ENCODE results near the gene IGF1R.
A peak's percentile ranks its signal among the peaks of the same experiment; 100 is the strongest.

IGF1R gene

DNA sequence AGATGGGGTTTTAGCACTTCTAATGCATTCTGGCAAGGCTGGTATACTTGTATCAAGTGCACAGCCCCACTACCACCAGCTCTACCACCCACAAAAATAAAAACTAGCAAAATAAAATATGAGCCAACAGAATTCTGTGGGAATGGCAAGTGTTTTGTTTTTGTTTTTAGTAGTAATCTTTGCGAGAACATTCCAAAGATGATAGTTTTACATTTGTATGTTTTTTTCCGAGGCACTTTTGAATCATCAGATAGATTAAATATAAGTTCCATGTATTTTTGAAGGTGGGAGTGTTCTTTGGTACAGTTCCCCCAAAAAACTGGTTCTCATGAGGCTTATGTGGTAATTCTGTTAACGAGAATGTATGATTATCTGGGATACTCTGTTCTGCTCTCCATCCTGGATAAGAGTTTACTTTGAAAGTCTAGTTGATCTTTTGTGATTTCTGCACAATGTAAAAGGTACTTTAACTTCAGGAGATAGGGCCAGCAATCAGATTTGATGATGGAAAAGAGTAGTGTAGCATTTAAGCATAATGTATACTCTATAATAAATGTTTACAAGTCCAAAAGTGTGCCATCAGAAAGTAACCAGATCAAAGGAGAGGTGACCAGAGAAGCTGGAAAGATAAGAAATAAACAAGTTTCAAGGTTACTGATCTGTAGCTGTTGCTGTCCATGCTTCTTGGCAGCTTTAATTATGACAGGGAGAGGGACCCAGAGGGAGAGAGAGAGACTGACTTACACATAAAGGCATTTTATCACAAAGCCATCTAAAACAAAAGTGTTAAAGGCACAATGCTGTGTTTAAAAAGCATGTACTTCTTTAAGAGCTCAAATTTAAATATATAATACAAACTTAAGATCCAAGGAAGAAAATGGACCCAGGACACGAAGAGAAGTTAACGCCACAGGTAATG, 228.4 kb downstream of the IGF1R start:
- in situ Hi-C loops (cut with HindIII; ENCODE audit: low pct_ligation_motif_present, low pct_unique_long_range_greater_than_20kb, low sequenced_read_pairs) = no loop called here
- no peak for DNase-seq

DNA sequence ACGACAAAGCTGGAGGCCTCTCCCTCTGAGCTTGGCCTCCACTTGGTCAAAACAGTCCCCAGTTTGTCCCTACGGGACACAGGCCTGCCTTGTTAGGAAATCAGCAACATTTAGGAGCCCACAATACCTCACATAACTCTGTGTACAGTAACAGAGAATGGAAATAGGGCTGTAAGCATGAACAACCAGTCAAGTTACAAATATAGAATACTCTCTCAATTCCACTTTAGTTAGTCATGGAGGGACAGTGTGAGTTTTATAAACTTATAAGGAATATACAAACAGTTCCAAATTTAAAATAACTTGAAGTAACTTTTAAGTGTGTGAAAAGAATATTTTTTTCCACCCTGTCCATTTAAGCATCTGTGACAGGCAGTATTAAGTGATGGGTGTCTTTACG, 229.8 kb downstream of the IGF1R start:
- in situ Hi-C loops (cut with HindIII; ENCODE audit: low pct_ligation_motif_present, low pct_unique_long_range_greater_than_20kb, low sequenced_read_pairs) = no loop called here
- DNase-seq = no peak

DNA sequence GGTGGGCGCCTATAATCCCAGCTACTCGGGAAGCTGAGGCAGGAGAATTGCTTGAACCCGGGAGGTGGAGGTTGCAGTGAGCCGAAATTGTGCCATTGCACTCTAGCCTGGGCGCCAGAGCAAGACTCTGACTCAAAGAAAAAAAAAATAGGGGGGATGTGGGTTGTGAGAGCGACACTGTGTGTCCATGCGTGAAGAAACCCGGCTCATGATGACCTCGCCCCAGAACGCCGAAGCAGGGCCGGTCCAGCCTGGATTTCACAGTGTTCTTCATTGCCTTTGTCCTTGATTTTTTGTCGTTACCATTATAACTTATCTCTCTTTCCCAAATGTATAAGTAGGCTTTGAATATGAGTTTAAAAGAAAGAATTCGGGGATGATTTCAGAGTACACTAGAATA, 230.5 kb downstream of the IGF1R start:
- in situ Hi-C loops (cut with HindIII; ENCODE audit: low pct_ligation_motif_present, low pct_unique_long_range_greater_than_20kb, low sequenced_read_pairs) = no loop called here
- peak; percentile 51 for DNase-seq

DNA sequence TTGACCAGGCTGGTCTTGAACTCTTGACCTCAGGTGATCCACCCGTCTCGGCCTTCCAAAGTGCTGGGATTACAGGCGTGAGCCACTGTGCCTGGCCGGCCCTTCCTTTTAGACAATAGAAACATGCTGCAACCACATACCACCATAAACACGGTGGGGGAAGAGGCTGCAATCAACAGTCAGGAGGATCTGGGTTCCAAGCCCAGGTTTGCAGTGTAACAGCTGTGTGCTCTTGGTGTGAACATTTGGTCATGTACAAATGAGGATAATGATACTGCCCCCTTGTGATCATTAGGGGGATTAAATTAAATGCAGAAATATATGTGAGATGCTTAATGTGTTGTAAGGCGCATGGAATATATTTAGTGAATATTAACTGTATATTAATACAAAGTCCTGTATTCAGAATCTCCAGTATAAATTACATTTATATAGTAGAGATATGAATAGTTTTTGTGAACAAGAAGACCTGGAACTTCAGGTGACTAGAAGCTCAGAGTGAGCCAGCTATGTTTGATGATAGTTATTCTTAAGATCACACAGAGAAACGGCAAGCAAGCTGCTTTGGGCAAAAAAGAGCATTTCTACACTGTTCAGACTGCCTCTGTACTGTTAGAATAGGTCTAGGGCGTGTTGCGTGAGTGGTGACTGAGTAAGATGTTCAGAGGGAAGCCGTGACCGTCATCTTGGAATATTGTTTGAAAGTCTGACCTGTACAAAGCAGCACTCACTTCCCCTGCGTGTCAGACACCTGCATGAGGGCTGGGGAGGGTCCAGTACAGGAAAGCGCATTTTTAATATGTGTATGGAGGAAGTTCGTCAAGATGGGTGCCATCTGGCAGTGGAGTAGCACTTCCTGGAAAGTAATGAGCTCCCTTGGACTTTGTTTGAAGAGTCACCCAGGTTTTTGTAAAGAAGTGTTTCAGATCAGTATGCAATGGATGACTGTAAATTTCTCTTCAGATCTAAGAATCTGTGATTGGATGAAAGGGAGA, 233.5 kb downstream of the IGF1R start:
- in situ Hi-C loops (cut with HindIII; ENCODE audit: low pct_ligation_motif_present, low pct_unique_long_range_greater_than_20kb, low sequenced_read_pairs) = no loop called here
- DNase-seq = peak; percentile 57

DNA sequence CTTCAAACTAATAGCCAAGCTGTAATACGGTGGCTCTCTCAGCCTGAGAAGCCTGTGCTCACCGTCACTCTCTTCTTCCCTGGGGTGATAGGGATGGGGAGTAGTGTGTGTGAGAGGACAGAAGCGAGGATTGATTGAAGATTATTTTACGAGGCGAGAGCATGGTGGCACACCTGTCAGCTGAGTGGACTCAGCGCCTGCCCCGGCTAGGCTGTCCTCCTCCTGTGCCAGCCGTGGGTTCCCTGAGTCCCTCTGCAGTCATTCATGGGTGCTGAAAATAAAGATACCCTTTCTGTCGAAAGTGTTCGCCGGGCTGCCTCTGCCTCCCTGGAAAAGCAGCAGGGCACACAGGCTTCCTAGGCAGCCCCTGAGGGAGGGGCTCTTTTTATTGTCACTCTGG, 235.1 kb downstream of the IGF1R start:
- in situ Hi-C loops (cut with HindIII; ENCODE audit: low pct_ligation_motif_present, low pct_unique_long_range_greater_than_20kb, low sequenced_read_pairs) = no loop called here
- no peak for DNase-seq

DNA sequence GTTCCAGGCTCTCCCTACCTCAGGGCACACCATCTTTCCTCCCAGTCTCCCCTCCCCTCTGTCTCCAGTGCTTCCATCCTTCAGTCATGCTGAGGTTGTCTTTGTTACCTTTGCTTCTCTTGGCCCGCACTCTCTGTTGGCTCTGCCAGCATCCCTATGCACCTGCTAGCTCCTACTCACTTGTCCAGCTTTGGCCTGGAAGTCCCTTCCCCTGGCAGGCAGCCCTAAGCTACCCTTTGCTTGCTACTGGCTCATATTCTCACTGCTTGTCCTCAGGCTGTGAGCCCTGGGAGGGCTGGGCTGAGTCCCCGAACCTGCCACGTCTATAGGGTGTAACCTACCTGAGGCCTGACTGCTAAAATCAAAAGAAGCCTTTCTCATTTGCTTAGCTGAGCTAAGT, 236.6 kb downstream of the IGF1R start:
- in situ Hi-C loops (cut with HindIII; ENCODE audit: low pct_ligation_motif_present, low pct_unique_long_range_greater_than_20kb, low sequenced_read_pairs) = no loop called here
- DNase-seq = no peak

DNA sequence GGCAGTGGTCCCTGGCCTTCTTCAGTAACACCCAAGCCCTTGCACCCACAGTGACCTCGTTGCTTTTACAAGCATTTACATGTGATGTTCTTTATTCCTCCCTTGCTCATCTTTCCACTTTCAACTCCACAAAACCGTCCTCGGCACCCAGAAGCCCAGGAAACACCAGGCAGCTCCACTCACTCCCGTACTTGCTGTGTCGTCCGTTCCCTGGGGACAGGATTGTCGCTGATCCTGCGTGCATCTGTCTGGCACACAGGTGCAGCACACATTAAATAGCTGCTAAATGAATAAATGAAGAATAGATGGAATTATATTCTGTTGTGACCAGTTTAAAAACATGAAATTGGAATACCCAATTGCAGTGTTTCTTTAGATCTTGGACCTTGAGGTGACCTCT, 239.6 kb downstream of the IGF1R start:
- in situ Hi-C loops (cut with HindIII; ENCODE audit: low pct_ligation_motif_present, low pct_unique_long_range_greater_than_20kb, low sequenced_read_pairs) = no loop called here
- DNase-seq = no peak

DNA sequence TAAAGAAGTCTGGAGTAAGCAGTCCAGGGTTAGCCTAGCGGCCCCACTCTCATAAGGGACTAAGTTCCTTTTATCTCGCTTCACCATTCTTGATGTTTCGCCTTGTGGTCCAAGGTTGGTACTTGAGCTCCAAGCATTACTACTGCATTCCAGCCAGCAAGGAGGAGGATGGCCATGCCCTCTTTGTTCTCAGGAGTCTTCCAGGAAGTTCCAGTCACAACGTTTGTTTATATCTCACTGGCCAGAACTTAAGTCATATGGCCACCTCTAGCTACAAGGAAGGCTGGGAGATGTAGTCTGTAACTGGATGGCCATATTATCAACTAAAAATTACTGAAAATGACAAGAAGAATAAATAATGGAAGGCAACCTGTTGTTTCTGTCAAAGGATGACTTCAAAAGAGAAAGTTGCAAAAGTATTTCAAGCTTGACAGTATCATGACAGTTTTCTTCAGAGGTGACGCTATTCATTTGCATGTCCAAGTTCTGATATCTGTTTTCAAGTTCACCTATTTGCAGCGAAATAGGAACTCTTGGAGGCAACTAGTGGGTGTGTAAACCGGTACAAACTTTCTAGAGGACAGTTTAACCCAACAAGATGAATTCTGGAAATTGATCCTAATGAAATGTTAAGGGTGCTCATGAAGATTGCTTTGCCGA, 240.6 kb downstream of the IGF1R start:
- DNase-seq = peak; percentile 24
- in situ Hi-C loops (cut with HindIII; ENCODE audit: low pct_ligation_motif_present, low pct_unique_long_range_greater_than_20kb, low sequenced_read_pairs) = no loop called here

DNA sequence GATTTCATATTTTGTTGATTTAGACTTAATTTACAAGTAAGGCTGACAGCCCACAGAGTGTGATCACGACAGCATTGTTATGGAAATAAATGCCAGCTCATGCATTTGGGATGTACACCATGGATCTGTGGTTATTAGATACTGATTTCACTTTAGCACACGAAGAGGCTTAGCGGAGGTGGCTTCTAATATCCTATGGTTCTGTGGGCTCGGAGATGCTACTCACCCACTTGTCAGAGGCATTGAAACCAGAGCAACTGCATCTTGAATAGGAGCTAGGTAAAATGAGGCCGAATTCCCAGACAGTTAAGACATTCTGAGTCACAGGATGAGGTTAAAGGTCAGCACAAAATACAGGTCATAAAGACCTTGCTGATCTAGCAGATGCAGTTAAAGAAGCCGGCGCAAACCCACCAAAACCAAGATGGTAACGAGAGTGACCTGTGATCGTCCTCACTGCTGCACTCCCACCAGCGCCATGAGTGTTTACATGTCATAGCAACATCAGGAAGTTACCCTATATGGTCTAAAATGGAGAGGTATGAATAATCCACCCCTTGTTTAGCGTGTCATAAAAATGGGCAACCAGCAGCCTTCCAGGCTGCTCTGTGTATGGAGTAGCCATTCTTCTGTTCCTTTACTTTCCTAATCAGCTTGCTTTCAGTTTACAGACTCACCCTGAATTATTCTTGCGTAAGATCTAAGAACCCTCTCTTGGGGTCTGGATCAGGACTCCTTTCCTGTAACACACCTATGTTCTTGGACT, 241.8 kb downstream of the IGF1R start:
- in situ Hi-C loops (cut with HindIII; ENCODE audit: low pct_ligation_motif_present, low pct_unique_long_range_greater_than_20kb, low sequenced_read_pairs) = no loop called here
- peak; percentile 53 for DNase-seq

DNA sequence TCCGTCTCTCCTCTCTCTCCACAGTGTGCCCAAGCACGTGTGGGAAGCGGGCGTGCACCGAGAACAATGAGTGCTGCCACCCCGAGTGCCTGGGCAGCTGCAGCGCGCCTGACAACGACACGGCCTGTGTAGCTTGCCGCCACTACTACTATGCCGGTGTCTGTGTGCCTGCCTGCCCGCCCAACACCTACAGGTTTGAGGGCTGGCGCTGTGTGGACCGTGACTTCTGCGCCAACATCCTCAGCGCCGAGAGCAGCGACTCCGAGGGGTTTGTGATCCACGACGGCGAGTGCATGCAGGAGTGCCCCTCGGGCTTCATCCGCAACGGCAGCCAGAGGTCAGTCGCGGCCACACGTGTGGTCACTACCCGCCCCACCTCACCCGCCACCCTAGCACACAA, 243.0 kb downstream of the IGF1R start:
- no peak for DNase-seq
- in situ Hi-C loops (cut with HindIII; ENCODE audit: low pct_ligation_motif_present, low pct_unique_long_range_greater_than_20kb, low sequenced_read_pairs) = no loop called here

DNA sequence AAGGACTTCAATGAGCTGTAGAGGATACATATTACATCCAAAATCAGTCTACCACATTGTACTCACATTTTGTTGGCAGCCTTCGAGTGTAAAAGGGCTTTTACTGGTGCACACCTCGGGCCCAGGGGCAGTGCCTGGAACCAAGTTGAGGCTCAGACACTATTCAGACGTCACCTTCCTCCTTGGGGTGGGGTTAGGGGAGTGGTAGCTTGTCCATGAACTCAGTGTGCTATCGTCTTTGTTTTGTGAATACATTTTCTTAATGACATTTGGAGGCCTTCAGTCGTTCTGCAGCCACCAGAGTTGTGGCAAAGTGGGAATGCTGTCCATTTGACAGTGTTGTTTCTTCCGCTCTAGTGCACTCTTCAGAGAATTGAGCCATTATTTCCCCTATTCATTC, 245.1 kb downstream of the IGF1R start:
- no peak for DNase-seq

DNA sequence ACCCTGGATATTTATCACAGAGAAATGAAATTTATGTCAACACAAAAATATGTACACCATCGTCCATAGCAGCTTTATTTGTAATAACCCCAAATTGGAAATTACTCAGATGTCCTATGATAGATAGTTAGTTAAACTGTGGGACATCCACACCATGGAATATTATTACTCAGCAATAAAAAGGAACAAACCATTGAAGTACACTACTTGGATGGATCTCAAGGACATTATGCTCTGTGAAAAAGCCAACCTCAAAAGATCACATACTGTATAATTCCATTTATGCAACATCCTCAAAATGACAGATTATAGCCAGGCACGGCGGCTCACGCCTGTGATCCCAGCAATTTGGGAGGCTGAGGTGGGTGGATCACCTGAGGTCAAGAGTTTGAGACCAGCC, 246.0 kb downstream of the IGF1R start:
- DNase-seq = no peak
- in situ Hi-C loops (cut with HindIII; ENCODE audit: low pct_ligation_motif_present, low pct_unique_long_range_greater_than_20kb, low sequenced_read_pairs) = no loop called here

More for the DNA sequence above, 245.1 kb downstream of the IGF1R start:
- in situ Hi-C loops (cut with HindIII; ENCODE audit: low pct_ligation_motif_present, low pct_unique_long_range_greater_than_20kb, low sequenced_read_pairs) = no loop called here

DNA sequence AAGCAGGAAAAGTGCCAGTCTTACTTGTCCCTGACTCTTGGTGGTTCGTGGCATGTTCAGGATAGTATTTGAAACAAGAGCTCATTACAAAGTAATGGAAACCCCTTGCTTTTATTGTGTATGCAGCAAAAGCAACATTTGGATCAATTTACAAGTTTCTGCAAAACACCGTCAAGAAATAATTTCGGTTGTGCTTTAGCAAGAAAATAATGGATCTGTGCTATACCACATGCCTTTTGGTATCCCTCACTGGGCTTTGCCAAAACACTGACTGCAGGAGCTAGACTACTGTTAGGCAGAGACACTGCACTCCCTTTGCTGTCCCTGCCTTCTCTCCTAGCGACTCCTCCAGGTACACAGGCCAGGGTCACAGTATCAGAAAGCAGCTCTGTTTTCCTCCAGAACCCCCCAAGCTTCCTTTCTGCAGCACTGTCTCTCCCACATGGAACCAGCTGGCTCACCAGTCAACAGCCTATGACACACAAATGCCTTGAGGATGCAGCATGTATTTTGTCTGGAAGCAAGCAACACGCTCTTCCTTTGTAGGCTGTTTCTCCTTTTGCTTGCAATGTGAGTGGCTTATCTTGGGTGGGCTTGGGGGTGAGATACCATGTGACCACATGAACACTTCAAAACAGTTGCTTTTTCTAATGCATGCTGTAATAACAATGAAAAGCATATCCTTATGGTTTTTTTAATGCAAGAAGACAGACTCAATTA, 247.8 kb downstream of the IGF1R start:
- DNase-seq = peak; percentile 37
- in situ Hi-C loops (cut with HindIII; ENCODE audit: low pct_ligation_motif_present, low pct_unique_long_range_greater_than_20kb, low sequenced_read_pairs) = no loop called here

DNA sequence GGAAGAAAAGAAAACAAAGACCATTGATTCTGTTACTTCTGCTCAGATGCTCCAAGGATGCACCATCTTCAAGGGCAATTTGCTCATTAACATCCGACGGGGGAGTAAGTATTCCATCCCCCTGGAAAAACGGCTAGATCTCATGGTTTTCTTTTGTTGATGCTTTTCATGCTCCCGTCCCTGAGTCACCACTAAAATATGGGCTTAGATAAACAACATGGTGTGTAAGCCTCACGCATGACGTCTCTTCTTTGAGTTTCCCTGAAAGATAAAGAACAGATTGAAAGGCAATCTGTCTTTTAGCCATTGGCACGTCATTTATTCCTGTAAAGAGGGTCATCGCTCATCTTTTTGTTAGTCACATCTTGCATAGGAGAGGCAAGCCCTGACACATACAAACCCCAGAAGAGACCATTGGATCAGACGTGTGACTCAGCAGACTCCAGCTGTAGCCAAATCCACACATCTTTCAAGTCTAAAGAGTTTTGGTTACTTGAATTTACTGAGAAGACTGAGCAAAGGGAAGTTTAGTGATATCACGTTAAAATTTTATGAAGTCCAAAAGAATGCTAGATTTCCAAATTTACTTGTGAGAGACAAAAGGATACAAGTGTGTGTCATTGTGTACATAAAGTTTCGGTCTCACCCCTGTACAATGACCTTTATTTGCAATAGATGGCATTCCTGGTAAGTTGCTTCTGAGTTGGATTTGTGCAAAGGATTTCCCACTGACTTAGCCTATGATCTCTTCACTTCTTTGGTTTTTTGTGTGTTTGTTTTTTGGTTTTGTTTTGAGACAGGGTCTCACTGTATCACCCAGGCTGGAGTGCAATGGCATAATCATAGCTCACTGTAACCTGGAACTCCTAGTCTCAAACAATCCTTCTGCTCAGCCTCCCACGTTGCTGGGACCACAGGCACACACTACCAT, 248.7 kb downstream of the IGF1R start:
- DNase-seq = peak; percentile 92
- in situ Hi-C loops (cut with HindIII; ENCODE audit: low pct_ligation_motif_present, low pct_unique_long_range_greater_than_20kb, low sequenced_read_pairs) = no loop called here

DNA sequence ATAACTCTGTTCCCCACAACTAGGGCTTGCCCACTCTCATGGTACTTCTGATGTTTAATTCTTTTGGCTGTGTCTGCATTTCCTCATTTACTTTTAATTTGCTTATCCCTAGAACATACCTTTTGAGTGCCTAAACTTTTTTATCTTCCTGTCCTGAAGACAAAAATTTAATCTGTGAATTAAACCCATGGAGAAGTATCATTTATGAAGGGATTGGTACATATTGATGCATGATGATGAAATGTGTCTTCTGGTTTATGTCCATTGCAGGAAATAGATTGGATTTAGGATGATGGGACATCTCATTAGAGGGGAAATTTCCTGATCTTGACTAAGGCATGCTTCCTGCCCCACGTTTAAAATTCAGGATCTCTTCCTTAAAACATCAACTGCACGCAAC, 249.8 kb downstream of the IGF1R start:
- DNase-seq = no peak
- in situ Hi-C loops (cut with HindIII; ENCODE audit: low pct_ligation_motif_present, low pct_unique_long_range_greater_than_20kb, low sequenced_read_pairs) = no loop called here

DNA sequence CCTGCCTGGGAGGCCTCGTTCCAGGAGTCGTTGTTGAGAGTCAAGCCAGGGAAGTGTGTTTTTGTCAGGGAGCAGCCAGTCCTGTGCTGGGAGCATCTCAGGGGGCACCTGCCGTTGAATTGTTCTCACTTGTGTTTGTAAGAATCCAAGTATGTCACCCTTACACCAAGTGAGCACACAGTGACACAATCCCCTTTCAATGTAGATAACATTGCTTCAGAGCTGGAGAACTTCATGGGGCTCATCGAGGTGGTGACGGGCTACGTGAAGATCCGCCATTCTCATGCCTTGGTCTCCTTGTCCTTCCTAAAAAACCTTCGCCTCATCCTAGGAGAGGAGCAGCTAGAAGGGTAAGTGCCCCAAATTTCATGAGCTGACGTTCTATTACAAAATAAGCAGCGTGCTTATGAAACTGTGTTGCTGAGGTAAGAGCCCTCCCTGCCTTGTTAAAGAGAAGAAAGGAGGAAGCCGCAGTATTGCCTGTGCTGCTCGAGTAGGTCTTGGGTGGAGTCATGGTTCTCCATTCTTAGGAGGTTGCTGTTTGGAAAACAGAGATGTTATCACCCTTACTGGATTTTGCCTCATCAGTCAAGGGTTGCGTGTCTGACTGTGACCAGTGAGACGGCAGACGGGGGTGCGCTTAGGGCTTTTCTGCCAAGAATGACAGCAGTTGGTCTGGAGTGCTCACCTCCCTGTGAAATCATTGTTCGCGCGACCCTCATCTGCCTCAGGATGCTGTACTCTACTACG, 251.1 kb downstream of the IGF1R start:
- DNase-seq = no peak

More for the DNA sequence above, 251.1 kb downstream of the IGF1R start:
- in situ Hi-C loops (cut with HindIII; ENCODE audit: low pct_ligation_motif_present, low pct_unique_long_range_greater_than_20kb, low sequenced_read_pairs) = no loop called here
